ENCODE measurements around the gene SNUPN.

DNA sequence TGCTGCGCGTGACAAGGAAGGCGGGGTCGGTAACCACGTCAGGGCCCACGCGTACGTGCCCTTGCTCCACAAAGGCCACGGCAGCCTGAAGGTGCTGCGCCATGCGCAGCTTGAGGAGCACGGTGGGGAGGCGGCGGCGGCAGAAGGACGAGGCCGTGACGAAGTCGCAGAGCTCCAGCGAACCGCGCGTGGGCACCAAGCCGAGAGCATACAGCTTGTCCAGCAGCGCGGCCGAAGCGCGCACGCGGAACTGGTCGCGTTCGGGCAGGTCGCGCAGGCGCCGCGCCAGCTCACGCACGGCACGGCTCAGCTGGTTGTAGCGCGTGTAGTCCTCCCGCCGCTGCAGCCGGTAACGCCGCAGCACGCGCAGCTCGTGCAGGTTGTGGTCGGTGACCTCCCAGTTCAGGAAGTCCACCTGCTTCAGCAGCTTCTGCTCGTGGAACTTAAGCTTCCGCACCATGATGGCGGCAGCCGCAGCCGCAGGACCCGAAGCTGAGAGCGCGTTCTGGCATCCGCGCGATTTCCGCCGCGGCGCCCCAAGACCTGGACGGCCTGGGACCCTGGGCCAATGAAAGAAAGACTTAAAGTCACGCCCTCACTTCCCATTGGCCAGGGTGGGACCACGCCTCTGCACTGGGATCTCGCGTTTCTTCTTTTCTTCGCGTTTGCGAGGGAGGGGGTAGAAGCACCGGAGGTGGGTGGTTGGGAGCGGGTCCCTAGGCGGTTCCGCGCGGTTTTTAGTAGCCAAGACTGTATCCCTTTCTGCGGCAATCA lies 14.4 kb upstream of the SNUPN start, which contains the start of gene IMP3:
- TF ChIP-seq, protein P1, sequence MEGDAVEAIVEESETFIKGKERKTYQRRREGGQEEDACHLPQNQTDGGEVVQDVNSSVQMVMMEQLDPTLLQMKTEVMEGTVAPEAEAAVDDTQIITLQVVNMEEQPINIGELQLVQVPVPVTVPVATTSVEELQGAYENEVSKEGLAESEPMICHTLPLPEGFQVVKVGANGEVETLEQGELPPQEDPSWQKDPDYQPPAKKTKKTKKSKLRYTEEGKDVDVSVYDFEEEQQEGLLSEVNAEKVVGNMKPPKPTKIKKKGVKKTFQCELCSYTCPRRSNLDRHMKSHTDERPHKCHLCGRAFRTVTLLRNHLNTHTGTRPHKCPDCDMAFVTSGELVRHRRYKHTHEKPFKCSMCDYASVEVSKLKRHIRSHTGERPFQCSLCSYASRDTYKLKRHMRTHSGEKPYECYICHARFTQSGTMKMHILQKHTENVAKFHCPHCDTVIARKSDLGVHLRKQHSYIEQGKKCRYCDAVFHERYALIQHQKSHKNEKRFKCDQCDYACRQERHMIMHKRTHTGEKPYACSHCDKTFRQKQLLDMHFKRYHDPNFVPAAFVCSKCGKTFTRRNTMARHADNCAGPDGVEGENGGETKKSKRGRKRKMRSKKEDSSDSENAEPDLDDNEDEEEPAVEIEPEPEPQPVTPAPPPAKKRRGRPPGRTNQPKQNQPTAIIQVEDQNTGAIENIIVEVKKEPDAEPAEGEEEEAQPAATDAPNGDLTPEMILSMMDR (optimal IDR thresholded peaks at IDR 0.05 in 1 of 3, IDR thresholded peaks at IDR 0.05 in 1 of 3, conservative IDR thresholded peaks at IDR 0.05 in 1 of 3; ENCODE audit: extremely low read depth in 1 of 3, insufficient read depth in 2 of 3, low read length in 3 of 3): no peak
- no peak for TF ChIP-seq EZH2 (IDR thresholded peaks at IDR 0.05; ENCODE audit: low read length)
